Measurements from ENCODE around the gene GJB2.

GRCh38 chr13:20148501-20149183, 44.1 kb downstream of the GJB2 start:
- TF ChIP-seq CTCF (conservative IDR thresholded peaks at IDR 0.05; ENCODE audit: low read depth in 2 of 2), result no peak
- TF ChIP-seq EZH2phosphoT487 (IDR thresholded peaks at IDR 0.05; ENCODE audit: unreplicated experiment), result no peak
- TF ChIP-seq POLR2AphosphoS5 (IDR thresholded peaks at IDR 0.05; ENCODE audit: low read depth), result no peak
